ENCODE results near the gene KCNQ1OT1. TPM values are rescaled to one million over a fixed set of nuclear protein-coding genes. Genes with fewer than 3 reads are reported as not detected.
"Not testable (repeated sequence)": the region's sequence is repeated elsewhere in the genome, so short reads cannot be mapped to it uniquely, and the experiment has no call there.

Gene KCNQ1OT1
- total RNA-seq, 1 experiment from 2014 or later, result 1.3 TPM

DNA sequence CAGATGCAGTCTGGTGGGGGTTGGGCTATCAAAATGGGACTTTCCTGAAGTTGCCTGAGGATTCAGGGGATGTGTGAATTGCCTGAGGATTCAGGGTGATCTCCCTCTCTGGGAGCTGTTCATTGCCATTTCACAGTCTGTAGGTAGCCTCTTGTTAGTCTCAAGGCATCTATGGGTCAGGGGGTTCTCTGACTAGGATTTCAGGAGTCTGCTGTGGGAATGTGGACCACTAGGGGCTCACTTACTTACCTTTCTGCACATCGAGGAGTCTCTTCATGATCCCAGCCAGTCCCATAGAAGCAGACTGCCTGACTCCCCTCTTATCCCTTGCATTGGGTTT is 54.0 kb downstream of the KCNQ1OT1 start:
- intact Hi-C loops (cut with micrococcal nuclease), result no loop called here
- Mint-ChIP-seq H3K36me3 (ENCODE audit: insufficient read depth, unreplicated experiment) (no peaks in the 10 kb centered on the region), H3K4me1 (ENCODE audit: insufficient read depth, unreplicated experiment) (no peaks in the 10 kb centered on the region), H3K4me3 (ENCODE audit: unreplicated experiment) (no peak overlapping the region), H3K27me3 (ENCODE audit: insufficient read depth, unreplicated experiment) (peaks cover 44% of the 10 kb centered on the region), H3K27ac (ENCODE audit: low read depth, unreplicated experiment) (no peak overlapping the region), H3K9me3 (ENCODE audit: unreplicated experiment) (peaks cover 41% of the 10 kb centered on the region)
- TF ChIP-seq, protein P1, sequence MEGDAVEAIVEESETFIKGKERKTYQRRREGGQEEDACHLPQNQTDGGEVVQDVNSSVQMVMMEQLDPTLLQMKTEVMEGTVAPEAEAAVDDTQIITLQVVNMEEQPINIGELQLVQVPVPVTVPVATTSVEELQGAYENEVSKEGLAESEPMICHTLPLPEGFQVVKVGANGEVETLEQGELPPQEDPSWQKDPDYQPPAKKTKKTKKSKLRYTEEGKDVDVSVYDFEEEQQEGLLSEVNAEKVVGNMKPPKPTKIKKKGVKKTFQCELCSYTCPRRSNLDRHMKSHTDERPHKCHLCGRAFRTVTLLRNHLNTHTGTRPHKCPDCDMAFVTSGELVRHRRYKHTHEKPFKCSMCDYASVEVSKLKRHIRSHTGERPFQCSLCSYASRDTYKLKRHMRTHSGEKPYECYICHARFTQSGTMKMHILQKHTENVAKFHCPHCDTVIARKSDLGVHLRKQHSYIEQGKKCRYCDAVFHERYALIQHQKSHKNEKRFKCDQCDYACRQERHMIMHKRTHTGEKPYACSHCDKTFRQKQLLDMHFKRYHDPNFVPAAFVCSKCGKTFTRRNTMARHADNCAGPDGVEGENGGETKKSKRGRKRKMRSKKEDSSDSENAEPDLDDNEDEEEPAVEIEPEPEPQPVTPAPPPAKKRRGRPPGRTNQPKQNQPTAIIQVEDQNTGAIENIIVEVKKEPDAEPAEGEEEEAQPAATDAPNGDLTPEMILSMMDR (IDR thresholded peaks at IDR 0.05; ENCODE audit: unreplicated experiment), result no peak
- DNase-seq (ENCODE audit: unreplicated experiment), result no peak
- POLR2A ChIA-PET, result no interaction called here
- CTCF ChIA-PET, result no interaction called here
- no TSS peak for BruUV-seq (replicated peaks)

DNA sequence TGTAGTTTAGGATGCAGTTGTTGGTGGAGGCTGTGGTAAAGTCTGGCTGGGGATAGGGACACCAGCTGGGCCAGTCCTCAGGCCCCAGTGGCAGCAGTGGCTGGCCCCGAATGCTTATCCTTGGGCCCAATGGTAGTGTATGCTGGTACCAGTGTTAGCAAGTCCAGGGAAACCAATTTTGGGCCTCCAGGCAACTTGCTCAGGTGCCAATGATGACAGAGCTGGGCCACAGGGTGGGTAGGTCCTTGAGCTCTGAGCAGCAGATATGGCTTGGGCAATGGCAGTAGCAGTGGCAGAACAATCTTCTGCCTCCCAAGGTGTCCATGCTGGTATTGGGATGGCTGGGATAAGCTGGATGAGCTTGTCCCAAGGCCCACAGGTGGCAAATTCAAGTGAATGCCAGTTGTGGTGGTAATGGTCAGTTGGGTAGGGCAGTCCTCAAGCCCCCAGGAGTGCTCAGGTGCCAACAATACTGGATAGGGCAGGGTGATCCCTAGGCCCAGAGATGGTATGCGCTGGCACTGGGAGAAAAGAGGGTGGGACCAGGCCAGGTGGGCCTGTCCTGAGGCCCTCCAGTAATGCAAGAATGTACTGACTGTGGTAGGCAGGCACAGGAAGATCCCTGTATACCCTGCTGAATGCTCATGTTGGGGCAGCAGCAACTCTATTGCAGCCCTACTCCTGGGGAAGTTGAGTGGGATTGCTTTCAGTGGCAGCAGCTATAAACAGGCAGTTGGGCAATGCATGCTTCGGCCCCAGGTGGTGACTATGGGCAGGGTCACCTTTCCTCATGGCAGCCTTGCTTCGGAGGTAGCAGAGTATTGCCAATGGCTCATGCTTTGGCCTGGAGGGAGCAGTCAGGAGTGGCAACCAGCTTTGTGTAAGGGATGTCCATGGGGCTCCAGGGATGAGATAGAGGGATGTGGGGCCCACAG is 54.7 kb downstream of the KCNQ1OT1 start:
- Mint-ChIP-seq H3K9me3 (ENCODE audit: unreplicated experiment) (peaks cover 41% of the 10 kb centered on the region), H3K4me3 (ENCODE audit: unreplicated experiment) (no peak overlapping the region), H3K27ac (ENCODE audit: low read depth, unreplicated experiment) (no peak overlapping the region), H3K4me1 (ENCODE audit: insufficient read depth, unreplicated experiment) (no peaks in the 10 kb centered on the region), H3K36me3 (ENCODE audit: insufficient read depth, unreplicated experiment) (peaks cover 6% of the 10 kb centered on the region), H3K27me3 (ENCODE audit: insufficient read depth, unreplicated experiment) (peaks cover 46% of the 10 kb centered on the region)
- DNase-seq (ENCODE audit: unreplicated experiment), result no peak
- intact Hi-C loops (cut with micrococcal nuclease), result no loop called here
- BruUV-seq (replicated peaks), result no TSS peak
- CTCF ChIA-PET, result no interaction called here
- TF ChIP-seq, protein P1 (IDR thresholded peaks at IDR 0.05; ENCODE audit: unreplicated experiment), result no peak
- POLR2A ChIA-PET, result no interaction called here

DNA sequence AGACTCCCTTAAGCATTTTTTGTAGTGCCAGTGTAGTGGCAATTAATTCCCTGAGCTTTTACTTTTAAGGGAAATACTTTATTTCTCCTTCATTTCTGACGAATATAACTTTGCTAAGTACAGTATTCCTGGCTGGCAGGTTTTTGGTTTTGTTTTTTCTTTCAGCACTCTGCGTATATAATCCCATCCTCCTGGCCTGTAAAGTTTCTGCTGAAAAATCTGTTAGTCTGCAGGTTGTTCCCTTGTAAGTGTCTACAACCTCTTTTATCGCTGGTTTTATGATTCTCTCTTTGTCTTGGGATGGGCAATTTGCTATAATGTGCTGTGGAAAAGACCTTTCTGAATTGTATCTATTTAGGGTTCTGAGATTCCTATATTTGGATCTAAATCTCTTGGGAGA is 56.0 kb downstream of the KCNQ1OT1 start:
- Mint-ChIP-seq H3K4me3 (ENCODE audit: unreplicated experiment) (no peak overlapping the region), H3K27ac (ENCODE audit: low read depth, unreplicated experiment) (no peak overlapping the region), H3K4me1 (ENCODE audit: insufficient read depth, unreplicated experiment) (no peaks in the 10 kb centered on the region), H3K36me3 (ENCODE audit: insufficient read depth, unreplicated experiment) (peaks cover 10% of the 10 kb centered on the region), H3K27me3 (ENCODE audit: insufficient read depth, unreplicated experiment) (peaks cover 55% of the 10 kb centered on the region), H3K9me3 (ENCODE audit: unreplicated experiment) (peaks cover 34% of the 10 kb centered on the region)
- ChIA-PET CTCF (no interaction called here), POLR2A (interaction anchor here (0.7 kb wide), 1 partner anchor 145 kb away, joined by 3 read pairs; no protein-coding TSS in a partner anchor)
- no TSS peak for BruUV-seq (replicated peaks)
- TF ChIP-seq, protein P1 (IDR thresholded peaks at IDR 0.05; ENCODE audit: unreplicated experiment), result no peak
- intact Hi-C loops (cut with micrococcal nuclease), result no loop called here
- no peak for DNase-seq (ENCODE audit: unreplicated experiment)

DNA sequence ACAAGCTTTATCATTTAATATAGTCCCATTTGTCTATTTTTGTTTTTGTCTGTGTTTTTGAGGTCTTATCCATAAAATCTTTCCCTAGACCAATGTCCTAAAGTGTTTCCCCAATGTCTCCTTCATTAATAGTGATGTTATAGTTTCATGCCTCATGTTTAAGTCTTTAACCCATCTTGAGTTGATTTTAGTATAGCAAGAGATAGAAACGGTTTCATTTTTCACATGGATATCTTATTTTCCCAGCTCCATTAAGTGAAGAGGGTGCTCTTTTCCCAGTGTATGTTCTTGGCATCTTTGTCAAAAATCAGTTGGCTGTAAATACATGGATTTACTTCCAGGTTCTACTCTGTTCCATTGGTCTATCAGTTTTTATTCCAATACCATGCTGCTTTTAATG is 58.2 kb downstream of the KCNQ1OT1 start:
- Mint-ChIP-seq H3K27ac (ENCODE audit: low read depth, unreplicated experiment) (no peak overlapping the region), H3K4me1 (ENCODE audit: insufficient read depth, unreplicated experiment) (no peaks in the 10 kb centered on the region), H3K9me3 (ENCODE audit: unreplicated experiment) (peaks cover 36% of the 10 kb centered on the region), H3K4me3 (ENCODE audit: unreplicated experiment) (no peak overlapping the region), H3K36me3 (ENCODE audit: insufficient read depth, unreplicated experiment) (peaks cover 10% of the 10 kb centered on the region), H3K27me3 (ENCODE audit: insufficient read depth, unreplicated experiment) (peaks cover 75% of the 10 kb centered on the region)
- no peak for DNase-seq (ENCODE audit: unreplicated experiment)
- CTCF ChIA-PET, result no interaction called here
- intact Hi-C loops (cut with micrococcal nuclease), result no loop called here
- TF ChIP-seq, protein P1 (IDR thresholded peaks at IDR 0.05; ENCODE audit: unreplicated experiment), result no peak
- BruUV-seq (replicated peaks), result no TSS peak
- POLR2A ChIA-PET, result no interaction called here

DNA sequence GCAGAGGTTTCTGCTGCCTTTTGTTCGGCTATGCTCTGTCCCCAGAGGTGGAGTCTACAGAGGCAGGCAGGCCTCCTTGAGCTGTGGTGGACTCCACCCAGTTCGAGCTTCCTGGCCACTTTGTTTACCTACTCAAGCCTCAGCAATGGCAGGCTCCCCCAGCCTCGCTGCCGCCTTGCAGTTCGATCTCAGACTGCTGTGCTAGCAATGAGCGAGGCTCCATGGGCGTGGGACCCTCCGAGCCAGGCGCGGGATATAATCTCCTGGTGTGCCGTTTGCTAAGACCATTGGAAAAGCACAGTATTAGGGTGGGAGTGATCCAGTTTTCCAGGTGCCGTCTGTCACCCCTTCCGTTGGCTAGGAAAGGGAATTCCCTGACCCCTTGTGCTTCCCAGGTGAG is 60.0 kb downstream of the KCNQ1OT1 start:
- DNase-seq (ENCODE audit: unreplicated experiment); H3K36me3 Mint-ChIP-seq (ENCODE audit: insufficient read depth, unreplicated experiment); H3K4me3 Mint-ChIP-seq (ENCODE audit: unreplicated experiment); H3K27ac Mint-ChIP-seq (ENCODE audit: low read depth, unreplicated experiment); POLR2A ChIA-PET; BruUV-seq (replicated peaks); intact Hi-C loops (cut with micrococcal nuclease); H3K4me1 Mint-ChIP-seq (ENCODE audit: insufficient read depth, unreplicated experiment): not testable (repeated sequence)
- CTCF ChIA-PET, result interaction anchor here (0.8 kb wide), 1 partner anchor 34 kb away, joined by 3 read pairs; no protein-coding TSS in a partner anchor
- Mint-ChIP-seq H3K9me3 (ENCODE audit: unreplicated experiment) (peaks cover 36% of the 10 kb centered on the region), H3K27me3 (ENCODE audit: insufficient read depth, unreplicated experiment) (peaks cover 75% of the 10 kb centered on the region)
